Activated CD8-positive, alpha-beta memory T cell treated with anti-CD3 and anti-CD28 coated beads, Interleukin-2, amount 50 U/mL, for 1 hour (primary cell): ENCODE data around the gene DCHS2.

Experiments used
- DNase-seq: peaks from one replicate; pipeline ENCODE4 v3.0.0-alpha.2; 2020; ENCODE audit errors: extremely low read depth

The DCHS2 gene

DNA sequence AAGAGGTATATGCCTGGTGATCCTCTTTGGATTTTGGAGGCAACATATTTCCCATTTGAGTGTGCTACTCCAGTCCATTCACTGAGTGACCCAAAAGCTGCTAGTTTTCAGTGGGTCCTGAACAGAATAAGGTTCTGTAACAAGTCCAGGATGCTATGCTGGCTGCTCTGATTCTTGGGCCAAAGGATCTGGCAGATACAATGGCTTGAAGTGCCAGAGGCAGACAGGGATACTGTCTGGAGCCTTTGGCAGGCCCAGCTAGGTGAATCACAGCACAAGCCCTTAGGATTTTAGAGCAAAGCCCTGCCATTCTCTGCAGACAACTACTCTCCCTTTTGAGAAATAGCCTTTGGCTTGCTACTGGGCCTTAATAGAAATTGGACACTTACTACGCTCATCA is 40.6 kb downstream of the DCHS2 start:
- no peak for DNase-seq

GRCh38 chr4:154444958-154445357 is 46.6 kb downstream of the DCHS2 start:
- DNase-seq, result no peak

- DNase-seq, result no peak
Observed at GRCh38 chr4:154441982-154442381, 49.6 kb downstream of the DCHS2 start.

DNA sequence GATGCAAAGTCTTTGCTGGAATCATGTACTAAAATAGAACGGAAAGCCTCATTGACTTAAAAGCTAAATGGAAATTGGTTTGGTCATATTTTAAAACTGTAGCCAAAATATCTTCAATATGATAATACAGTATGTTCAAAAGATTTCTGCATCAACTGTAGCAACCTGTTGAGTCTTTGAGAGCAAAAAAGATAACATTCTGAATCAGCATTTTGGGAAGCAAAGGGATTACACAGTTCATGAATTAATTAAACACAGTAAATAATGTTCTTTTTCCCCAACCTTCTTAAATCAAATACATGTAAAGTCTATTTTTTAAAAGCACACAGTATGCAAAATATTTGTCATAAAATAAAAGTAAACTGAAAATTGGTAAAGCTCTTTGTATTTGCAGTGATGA is 50.5 kb downstream of the DCHS2 start:
- DNase-seq, result no peak

GRCh38 chr4:154439224-154439623 is 52.4 kb downstream of the DCHS2 start:
- DNase-seq, result no peak

DNA sequence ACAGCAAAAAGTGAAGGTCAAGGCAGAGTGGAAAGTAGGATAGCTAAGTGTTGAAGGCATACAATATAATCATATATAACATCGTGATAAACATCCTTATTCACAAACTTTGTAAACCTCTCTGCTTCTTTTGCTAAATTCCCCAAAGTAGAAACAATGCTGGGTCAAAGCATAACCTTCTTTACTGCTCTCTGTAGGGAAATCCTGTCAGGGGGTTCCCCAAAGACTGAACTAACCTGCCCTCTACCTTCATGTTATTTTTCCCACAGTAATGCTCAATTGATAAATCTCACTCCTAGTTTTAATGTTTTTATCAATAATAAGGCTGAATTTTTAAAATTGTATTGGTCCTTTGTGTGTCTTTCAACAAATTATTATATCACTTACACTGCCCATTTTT is 55.7 kb downstream of the DCHS2 start:
- no peak for DNase-seq

DNA sequence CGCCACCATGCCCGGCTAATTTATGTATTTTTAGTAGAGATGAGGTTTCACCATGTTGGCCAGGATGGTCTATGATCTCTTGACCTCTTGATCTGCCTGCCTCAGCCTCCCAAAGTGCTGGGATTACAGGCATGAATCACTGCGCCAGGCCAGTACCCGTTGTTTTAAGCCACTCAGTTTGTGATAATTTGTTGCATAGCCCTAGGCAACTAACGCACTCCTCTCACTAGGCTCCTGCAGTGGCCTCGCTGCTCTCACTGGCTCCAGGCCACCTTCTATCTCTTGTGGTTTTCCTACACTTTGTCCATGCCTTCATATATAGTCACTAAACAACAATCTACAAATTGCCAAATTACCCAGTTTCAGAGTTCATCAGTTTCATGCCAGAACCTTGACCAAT is 58.1 kb downstream of the DCHS2 start:
- no peak for DNase-seq

GRCh38 chr4:154429176-154429575 is 62.4 kb downstream of the DCHS2 start:
- no peak for DNase-seq

GRCh38 chr4:154427149-154427548 is 64.5 kb downstream of the DCHS2 start:
- no peak for DNase-seq

DNA sequence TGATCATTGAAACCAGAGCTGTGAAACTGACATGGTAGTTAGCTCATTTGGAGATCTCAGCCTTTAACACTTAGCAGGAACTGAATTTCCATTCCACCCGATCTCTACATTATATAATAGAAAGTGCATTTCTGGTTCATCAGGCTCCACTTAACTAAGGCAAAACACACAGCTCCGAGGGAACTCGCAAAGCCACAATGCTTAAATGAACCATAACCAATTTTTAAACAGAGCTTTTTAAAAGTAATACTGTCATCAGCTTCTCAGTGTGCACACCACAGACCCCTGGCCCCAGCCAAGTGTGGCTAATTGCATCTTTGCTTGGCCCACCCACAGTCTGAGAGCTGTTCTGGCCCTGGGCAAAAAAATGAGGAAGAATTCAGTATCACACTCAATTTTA is 66.1 kb downstream of the DCHS2 start:
- DNase-seq, result no peak

DNA sequence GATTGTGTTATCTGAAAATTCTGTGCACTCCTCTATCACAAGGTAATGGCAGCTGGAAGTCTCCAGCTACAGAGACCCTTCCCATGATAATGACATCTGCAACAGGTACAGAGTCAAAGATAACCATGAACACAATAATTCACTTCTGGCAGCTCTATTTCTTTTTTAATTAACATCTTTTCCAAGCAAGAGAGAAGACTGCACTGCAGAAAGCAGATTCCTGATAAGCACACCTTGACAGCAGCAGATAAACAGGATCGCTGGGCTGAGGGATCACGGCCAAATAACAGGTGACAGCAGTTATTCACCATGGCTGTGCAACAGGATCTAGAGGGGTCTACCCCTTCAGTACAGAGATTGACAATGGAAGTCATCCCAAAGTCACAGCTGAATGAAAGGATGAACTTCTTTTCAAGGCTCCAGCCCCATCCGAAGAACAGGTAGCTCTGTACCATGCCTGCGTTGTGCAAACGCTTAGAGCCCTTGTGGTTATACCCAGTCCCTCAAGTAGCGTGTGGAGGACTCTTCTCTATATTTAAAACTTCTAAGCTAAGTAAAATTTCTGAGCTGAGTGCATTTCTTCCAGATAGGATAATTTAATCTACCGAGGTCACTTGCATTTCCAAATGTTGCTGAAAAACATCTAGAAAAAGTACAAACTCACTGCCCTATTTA is 66.7 kb downstream of the DCHS2 start:
- no peak for DNase-seq

DNA sequence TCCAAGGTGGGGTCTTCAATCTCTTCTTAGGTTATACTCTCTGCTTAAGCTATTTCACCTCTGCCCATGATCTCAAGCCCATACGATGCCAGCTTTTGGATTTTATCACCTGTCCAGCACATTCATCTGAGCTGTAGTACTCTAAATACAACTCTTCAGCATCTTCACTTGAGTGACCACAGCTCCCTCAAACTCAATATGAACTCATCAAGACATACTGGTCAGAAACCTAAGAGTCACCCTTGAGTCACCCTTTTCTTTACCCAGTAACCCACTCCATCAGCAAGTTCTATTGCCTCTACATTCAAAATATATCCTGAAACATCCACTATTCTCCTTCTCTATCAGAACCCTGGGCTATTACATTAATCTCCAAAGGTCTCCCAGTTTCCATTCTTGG is 69.4 kb downstream of the DCHS2 start:
- DNase-seq, result no peak

- no peak for DNase-seq
Observed at GRCh38 chr4:154421618-154422017, 70.0 kb downstream of the DCHS2 start.

GRCh38 chr4:154417373-154417673 is 74.3 kb downstream of the DCHS2 start:
- DNase-seq, result no peak

DNA sequence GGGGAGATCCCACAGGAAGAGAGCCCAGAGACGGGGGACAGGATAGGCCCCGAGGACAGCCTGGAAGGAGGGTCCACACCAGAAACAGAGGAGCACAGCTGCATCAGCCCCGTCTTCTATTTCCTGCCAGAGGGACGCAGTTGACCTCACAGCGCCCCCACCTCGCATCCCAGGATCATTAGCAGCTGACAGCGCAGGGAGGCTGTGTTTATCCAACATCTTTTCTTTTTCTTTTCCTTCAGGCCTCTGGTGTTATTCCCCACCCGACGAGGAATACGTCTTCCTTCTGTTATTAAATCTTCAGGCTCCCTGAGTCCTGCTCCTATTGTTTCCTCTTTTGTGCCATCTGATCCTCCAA is 75.4 kb downstream of the DCHS2 start:
- DNase-seq, result no peak

DNA sequence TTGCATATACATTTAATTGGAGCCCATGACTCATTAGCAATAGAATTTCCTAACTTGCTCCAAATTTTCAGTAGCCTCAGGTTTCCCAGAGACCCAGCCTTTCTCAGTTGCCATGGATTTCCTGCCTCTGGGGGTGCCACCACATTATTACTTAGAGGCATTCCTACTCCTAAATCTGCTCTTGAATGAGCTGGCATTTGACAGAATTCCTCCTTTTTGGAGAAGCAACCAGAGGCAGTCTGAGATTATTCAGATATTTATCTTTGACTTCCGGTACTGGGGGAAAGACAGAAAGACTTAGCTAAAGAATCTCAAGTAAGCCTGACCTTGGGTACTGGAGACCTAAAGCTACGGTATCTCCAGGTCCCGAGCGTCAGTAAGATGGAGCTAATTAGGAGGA is 76.3 kb downstream of the DCHS2 start:
- no peak for DNase-seq

DNA sequence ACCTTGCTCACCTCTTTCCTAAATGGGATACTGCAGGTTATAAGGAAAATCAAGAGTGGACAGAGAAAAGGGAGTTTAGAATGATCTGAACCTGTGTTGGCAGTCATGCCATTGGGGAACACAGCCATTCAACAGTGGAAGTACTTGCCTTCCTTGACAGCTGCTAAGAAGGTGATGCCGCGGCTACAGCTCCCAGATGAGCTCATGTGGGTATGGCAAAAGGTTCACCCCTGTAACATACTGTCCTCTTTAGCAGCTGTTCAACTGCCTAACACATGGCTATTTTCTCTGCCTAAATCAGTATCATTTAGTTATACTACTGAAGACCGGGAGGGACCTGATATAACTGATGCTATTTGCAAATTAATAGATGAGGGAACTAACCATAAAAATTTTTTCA is 76.8 kb downstream of the DCHS2 start:
- DNase-seq, result no peak

GRCh38 chr4:154414371-154414770 is 77.2 kb downstream of the DCHS2 start:
- no peak for DNase-seq

- no peak for DNase-seq
Observed at GRCh38 chr4:154407443-154407842, 84.2 kb downstream of the DCHS2 start.

GRCh38 chr4:154406018-154406795 is 85.4 kb downstream of the DCHS2 start:
- no peak for DNase-seq

GRCh38 chr4:154399259-154399974 is 92.2 kb downstream of the DCHS2 start:
- DNase-seq, result no peak

GRCh38 chr4:154390324-154390723 is 101.3 kb downstream of the DCHS2 start:
- no peak for DNase-seq

DNA sequence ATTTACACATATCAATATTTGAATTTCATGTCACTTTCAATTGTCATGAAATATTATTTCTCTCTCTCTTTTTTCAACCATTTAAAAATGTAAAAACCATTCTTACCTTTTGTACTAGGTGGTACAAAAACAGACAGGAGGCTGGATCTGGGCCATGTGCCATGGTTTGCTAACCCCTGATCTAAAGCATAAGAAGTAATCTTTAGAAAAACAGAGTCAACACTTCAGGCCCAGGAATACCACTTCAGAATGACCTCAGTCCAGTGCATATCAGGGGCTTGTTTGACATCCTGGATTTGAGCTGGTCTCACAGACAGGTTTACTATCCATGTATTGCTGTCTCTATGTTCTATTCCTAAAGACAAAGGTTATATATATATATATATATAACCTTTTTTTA is 102.5 kb downstream of the DCHS2 start:
- no peak for DNase-seq
